Transverse colon (tissue), 4 donors: ENCODE measurements around the gene LRIG1. TPM values are rescaled to one million over a fixed set of nuclear protein-coding genes. Genes with fewer than 3 reads are reported as not detected.

ENCODE experiments used
- DNase-seq: peaks from one replicate; pipeline ENCODE4 v3.0.0-alpha.2; 2019
- H3K27ac ChIP-seq, 4 donors: fragments of 200-600 bp; sonication (generic); 2 replicates each; pipeline ENCODE4 v1.5.1; 2016 to 2018; ENCODE audit warnings: inconsistent platforms in 4 of 4
- H3K27me3 ChIP-seq: fragments of 200-600 bp; sonication (generic); 2 replicates; pipeline ENCODE4 v1.5.1; 2017; ENCODE audit warnings: inconsistent platforms
- H3K36me3 ChIP-seq, 4 donors: fragments of 200-600 bp; sonication (generic); 2 replicates each; pipeline ENCODE4 v1.5.1; 2017 to 2019; ENCODE audit warnings: inconsistent platforms in 4 of 4
- H3K4me1 ChIP-seq, 4 donors: fragments of 200-600 bp; sonication (generic); 2 replicates each; pipeline ENCODE4 v1.5.1; 2017 to 2020; ENCODE audit warnings: inconsistent platforms in 4 of 4
- H3K4me3 ChIP-seq, 4 donors: fragments of 200-600 bp; sonication (generic); 1 replicate in 1 of 4; 2 replicates in 3 of 4; pipeline versions ENCODE4 v1.5.1 to v1.6.1; 2017 to 2019; ENCODE audit warnings: inconsistent platforms in 4 of 4
- H3K9me3 ChIP-seq, 2 donors: fragments of 200-600 bp; sonication (generic); 2 replicates each; pipeline ENCODE4 v1.5.1; 2017 to 2019; ENCODE audit warnings: inconsistent platforms in 2 of 2
- CTCF ChIP-seq, 5 experiments: fragments of 200-600 bp in 3 of 5; fragments of 450-650 bp in 2 of 5; sonication (generic) in 3 of 5; IDR thresholded peaks; 1 replicate in 2 of 5; 2 replicates in 3 of 5; pipeline ENCODE4 v1.5.1; 2016 to 2017; ENCODE audit warnings: antibody characterized with exemption in 5 of 5, inconsistent platforms in 3 of 5, mild to moderate bottlenecking in 2 of 5, moderate library complexity in 1 of 5
- EP300 ChIP-seq: sonication (generic); formaldehyde crosslinking; IDR thresholded peaks from one replicate; pipeline ENCODE4 v1.6.1; 2017; ENCODE audit warnings: antibody characterized with exemption, low read depth
- POLR2A ChIP-seq: fragments of 450-650 bp; IDR thresholded peaks from one replicate; pipeline ENCODE4 v1.6.1; 2016; ENCODE audit warnings: antibody characterized with exemption, mild to moderate bottlenecking, moderate library complexity
- POLR2AphosphoS5 ChIP-seq, 3 donors: sonication (generic); formaldehyde crosslinking; IDR thresholded peaks; one replicate each; pipeline ENCODE4 v1.6.1; 2016; ENCODE audit warnings: antibody characterized with exemption in 3 of 3
- WGBS, 2 donors: methylation state at CpG; one replicate each; pipeline ENCODE4 v1.1.5; 2018; ENCODE audit warnings: low coverage in 1 of 2; 5-methylcytosine and 5-hydroxymethylcytosine counted together
- in situ Hi-C, 4 donors: fragments of 200-750 bp; cut with MboI; loops; one replicate each; pipeline versions ENCODE4 v1.15.0 to v1.15.1; 2017; ENCODE audit warnings: low sequenced_read_pairs in 3 of 4, low pct_ligation_motif_present in 1 of 4, low pct_unique_long_range_greater_than_20kb in 1 of 4
- intact Hi-C: fragments of 100-400 bp; cut with DNase I; formaldehyde crosslinking; loops from one replicate; pipeline ENCODE4 v1.15.1; 2023; ENCODE audit warnings: low total_unique reads
- total RNA-seq, 4 donors: library from RNA; depleted of rRNA; stranded (reverse); fragments of >200 nt; gene quantifications; one replicate each; pipeline ENCODE4 v1.1.0, GENCODE V29; 2016

The LRIG1 gene
- total RNA-seq, 4 donors from 2014 or later = 67.2 to 87.6 (median 79.3) TPM

GRCh38 chr3:66432767-66433521, 67.9 kb downstream of the LRIG1 start:
- no peak for DNase-seq
- intact Hi-C loops = no loop called here
- in situ Hi-C loops = no loop called here
- H3K27ac ChIP-seq = peak overlapping the region in 3 of 4 donors; percentile 31 to 87 (median 46)
- no peaks in the 10 kb centered on the region for H3K36me3 ChIP-seq
- 81% methylated on average over 9 of the region's 9 CpGs; no CpG with 5 or more reads in 1 of the 2 donors for WGBS, 2 donors
- H3K4me3 ChIP-seq = no peak overlapping the region
- no peaks in the 10 kb centered on the region for H3K9me3 ChIP-seq
- H3K27me3 ChIP-seq = no peaks in the 10 kb centered on the region
- TF ChIP-seq POLR2AphosphoS5 (IDR thresholded peaks at IDR 0.05) = no peak
- TF ChIP-seq EP300 = no peak
- TF ChIP-seq CTCF (IDR thresholded peaks at IDR 0.05) = no peak
- TF ChIP-seq POLR2A = no peak
- peaks cover 3 to 46% (median 29%) of the 10 kb centered on the region in 4 donors for H3K4me1 ChIP-seq

DNA sequence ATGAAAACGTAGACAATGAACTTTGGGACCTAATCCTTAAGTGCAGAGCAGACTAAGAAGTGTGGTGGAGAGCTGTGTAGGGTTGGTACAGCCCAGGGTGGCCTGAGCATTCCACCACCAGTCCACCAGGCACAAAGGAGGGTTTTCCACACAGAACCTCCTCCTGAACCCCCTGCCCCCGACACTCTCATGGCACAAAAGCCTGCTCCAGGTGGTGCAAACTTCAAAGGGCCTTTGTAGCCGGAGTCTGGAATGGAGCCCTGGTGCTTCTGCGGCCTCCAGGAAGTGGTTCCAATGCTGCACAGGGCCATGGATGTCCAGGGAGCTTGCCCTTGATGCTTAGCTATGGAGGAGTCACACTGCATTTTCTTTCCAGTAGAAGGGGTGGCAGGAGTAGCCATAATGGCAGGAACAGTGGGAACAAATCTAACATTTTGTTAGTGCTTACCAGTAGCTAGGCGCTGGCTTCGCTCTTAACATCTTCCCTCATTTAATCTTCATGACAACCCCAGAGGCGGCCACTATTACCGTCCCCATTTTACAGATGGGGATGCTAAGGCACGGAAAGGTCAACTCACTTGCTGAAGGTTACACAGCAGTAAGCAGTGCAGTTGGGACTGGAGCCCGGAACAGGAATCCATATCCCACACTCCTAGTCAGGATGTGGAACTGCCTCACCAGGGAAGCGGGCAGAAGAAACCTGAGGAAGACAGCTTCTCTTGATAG, 68.6 kb downstream of the LRIG1 start:
- no peak for TF ChIP-seq CTCF (IDR thresholded peaks at IDR 0.05)
- H3K27ac ChIP-seq = peak overlapping the region in 3 of 4 donors; percentile 31 to 87 (median 46)
- DNase-seq = no peak
- in situ Hi-C loops = no loop called here
- no peaks in the 10 kb centered on the region for H3K36me3 ChIP-seq
- peaks cover 3 to 47% (median 31%) of the 10 kb centered on the region in 4 donors for H3K4me1 ChIP-seq
- 83 to 85% methylated on average over 2 to 11 of the region's 11 CpGs for WGBS, 2 donors
- no peaks in the 10 kb centered on the region for H3K9me3 ChIP-seq
- no peaks in the 10 kb centered on the region for H3K27me3 ChIP-seq
- no peak overlapping the region for H3K4me3 ChIP-seq
- intact Hi-C loops = no loop called here

DNA sequence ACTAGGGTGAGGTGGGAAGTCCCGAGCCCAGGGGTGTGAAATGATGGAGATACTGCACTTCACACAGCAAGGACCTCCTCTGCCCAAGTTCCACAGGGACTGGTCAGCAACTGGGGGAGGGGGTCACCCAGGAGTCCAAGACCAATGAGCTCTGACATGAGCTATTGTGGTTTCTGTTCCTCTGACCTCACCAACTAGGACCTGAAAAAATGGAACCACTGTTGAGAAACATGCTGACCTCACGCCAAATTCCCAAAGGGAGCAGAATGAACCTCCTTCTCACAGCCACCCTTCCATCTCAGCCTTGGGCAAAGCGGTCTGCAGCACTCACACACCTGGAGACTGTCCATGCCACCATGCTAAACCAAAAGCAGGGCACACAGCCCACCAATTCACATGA, 69.3 kb downstream of the LRIG1 start:
- Histone ChIP-seq H3K4me1 (peaks cover 3 to 50% (median 30%) of the 10 kb centered on the region in 4 donors), H3K27ac (peak overlapping the region in 3 of 4 donors; percentile 26 to 87 (median 76)), H3K36me3 (no peaks in the 10 kb centered on the region), H3K4me3 (no peak overlapping the region), H3K27me3 (no peaks in the 10 kb centered on the region), H3K9me3 (no peaks in the 10 kb centered on the region)
- intact Hi-C loops = loop anchor here (2.0 kb wide), 1 partner anchor 65 kb away; no protein-coding TSS in a partner anchor
- 88% methylated on average over 3 of the region's 3 CpGs; no CpG with 5 or more reads in 1 of the 2 donors for WGBS, 2 donors
- in situ Hi-C loops = no loop called here
- DNase-seq = no peak
- no peak for TF ChIP-seq EP300
- no peak for TF ChIP-seq CTCF (IDR thresholded peaks at IDR 0.05)
- TF ChIP-seq POLR2A = no peak
- no peak for TF ChIP-seq POLR2AphosphoS5 (IDR thresholded peaks at IDR 0.05)

DNA sequence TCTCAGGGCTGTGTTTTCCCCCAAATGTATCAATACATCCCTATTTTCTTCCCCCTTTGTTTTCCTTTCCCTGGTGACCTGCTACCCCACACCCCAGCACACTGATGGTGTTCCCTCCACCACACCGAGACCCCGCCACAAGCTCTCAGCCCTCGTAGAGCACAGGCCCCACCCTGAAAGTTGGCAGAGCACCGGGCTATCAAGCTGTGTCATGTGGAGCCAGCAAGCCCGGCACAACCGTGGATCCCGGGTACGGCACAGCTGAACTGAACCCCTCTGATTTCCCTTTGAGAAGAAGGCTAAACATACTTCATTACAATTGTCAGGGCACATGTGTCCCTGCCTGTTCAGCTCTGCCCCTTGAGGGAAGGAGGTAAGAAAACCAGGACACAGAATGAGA, 69.9 kb downstream of the LRIG1 start:
- WGBS, 2 donors = 80 to 81% methylated on average over 1 to 8 of the region's 8 CpGs
- TF ChIP-seq POLR2A (no peak), CTCF (IDR thresholded peaks at IDR 0.05) (no peak), EP300 (no peak), POLR2AphosphoS5 (IDR thresholded peaks at IDR 0.05) (no peak)
- Histone ChIP-seq H3K27ac (peak overlapping the region in 3 of 4 donors; percentile 75 to 87 (median 76)), H3K9me3 (no peaks in the 10 kb centered on the region), H3K4me3 (no peak overlapping the region), H3K36me3 (no peaks in the 10 kb centered on the region), H3K4me1 (peaks cover 7 to 50% (median 30%) of the 10 kb centered on the region in 4 donors), H3K27me3 (no peaks in the 10 kb centered on the region)
- in situ Hi-C loops (no loop called here), intact Hi-C loops (loop anchor here (2.0 kb wide), 1 partner anchor 64 kb away; no protein-coding TSS in a partner anchor)
- DNase-seq = no peak
